AG04449 (cell line): Measurements from ENCODE around the gene CHKA.

Source experiments
- CTCF ChIA-PET: fragments of 350-600 bp; formaldehyde crosslinking; extraction: SDS; loops from one replicate; lab custom pipeline; 2021; ENCODE audit warnings: antibody characterized with exemption; lab: Yijun Ruan, JAX
- POLR2A ChIA-PET: fragments of 400-600, 350-600 bp; formaldehyde crosslinking; extraction: SDS; loops from one replicate; lab custom pipeline; 2020; ENCODE audit warnings: antibody characterized with exemption, inconsistent platforms; lab: Yijun Ruan, JAX
- DNase-seq: peaks from one replicate; pipeline ENCODE4 v3.0.0-alpha.2; 2010; ENCODE audit warnings: low read depth, low spot score
- H3K4me3 ChIP-seq: 2 replicates; pipeline ENCODE4 v1.5.1; 2011; ENCODE audit warnings: low read depth, mild to moderate bottlenecking, control low read depth, low read length
- TF ChIP-seq, protein P1 (sequence below): IDR thresholded peaks from one replicate; pipeline ENCODE4 v1.5.1; 2011; ENCODE audit warnings: mild to moderate bottlenecking, moderate library complexity, low read length, control low read depth, inconsistent platforms; ENCODE audit not compliant: insufficient read depth; ENCODE audit errors: missing control alignments

Gene CHKA

DNA sequence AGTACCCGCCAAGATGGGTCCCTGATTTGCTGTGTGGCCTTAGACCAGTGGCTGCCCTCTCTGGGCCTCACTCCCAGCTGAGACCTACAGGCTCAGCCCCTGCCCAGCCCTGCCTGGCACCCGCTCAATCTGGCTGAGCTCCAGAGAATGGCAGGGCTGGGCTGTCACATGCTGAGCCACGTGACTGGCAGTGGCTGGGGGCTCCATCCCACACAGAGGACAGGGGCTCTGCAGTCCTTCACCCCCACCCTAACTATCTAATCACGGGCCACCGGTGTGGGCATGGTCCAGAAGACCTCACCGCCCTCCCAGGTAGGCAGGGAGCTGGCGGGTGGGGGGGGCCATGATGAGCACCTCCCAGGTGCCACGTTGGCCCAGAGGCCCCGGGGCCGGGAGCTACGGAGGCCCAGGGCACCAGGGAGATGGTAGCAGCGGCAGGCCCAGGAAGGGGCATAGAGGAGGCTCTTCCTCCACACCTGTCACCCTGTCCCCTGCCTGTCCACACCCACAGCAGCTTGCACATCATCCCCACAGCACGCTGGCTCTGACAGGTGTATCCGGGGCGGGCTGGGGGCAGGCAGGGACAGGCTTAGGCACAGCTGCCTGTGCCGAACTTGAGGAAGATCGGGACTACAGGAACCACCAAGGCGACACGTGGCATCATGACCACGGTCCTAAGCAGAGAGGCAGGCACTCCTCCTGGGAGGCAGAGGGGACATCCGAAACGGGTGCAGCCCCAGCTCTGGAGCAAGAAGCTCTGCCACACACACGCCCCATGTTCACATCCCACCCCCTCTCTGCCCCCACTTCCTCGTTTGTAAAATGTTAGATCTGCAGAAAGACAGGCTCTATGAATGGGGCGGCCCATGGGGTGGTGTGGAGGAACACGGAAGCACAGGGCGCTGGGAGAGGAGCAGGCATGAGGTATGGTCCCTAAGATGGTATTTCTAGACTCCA, 112.5 kb downstream of the CHKA start:
- DNase-seq, result no peak
- ChIA-PET CTCF (interaction anchor here (0.6 to 4.1 kb wide), 11 partner anchors 13 to 202 kb away, joined by 3 to 42 read pairs (median 3); partner anchors contain the start of gene NDUFS8), POLR2A (no interaction called here)
- TF ChIP-seq, protein P1, sequence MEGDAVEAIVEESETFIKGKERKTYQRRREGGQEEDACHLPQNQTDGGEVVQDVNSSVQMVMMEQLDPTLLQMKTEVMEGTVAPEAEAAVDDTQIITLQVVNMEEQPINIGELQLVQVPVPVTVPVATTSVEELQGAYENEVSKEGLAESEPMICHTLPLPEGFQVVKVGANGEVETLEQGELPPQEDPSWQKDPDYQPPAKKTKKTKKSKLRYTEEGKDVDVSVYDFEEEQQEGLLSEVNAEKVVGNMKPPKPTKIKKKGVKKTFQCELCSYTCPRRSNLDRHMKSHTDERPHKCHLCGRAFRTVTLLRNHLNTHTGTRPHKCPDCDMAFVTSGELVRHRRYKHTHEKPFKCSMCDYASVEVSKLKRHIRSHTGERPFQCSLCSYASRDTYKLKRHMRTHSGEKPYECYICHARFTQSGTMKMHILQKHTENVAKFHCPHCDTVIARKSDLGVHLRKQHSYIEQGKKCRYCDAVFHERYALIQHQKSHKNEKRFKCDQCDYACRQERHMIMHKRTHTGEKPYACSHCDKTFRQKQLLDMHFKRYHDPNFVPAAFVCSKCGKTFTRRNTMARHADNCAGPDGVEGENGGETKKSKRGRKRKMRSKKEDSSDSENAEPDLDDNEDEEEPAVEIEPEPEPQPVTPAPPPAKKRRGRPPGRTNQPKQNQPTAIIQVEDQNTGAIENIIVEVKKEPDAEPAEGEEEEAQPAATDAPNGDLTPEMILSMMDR, result no peak
- H3K4me3 ChIP-seq, result no peak overlapping the region

- TF ChIP-seq, protein P1, result no peak
- ChIA-PET POLR2A (no interaction called here), CTCF (interaction anchor here (1.0 to 4.1 kb wide), 4 partner anchors 14 to 203 kb away, joined by 4 to 42 read pairs (median 12); no protein-coding TSS in a partner anchor)
- DNase-seq, result no peak
- no peak overlapping the region for H3K4me3 ChIP-seq
Observed at GRCh38 chr11:68007498-68008380, 113.4 kb downstream of the CHKA start.

DNA sequence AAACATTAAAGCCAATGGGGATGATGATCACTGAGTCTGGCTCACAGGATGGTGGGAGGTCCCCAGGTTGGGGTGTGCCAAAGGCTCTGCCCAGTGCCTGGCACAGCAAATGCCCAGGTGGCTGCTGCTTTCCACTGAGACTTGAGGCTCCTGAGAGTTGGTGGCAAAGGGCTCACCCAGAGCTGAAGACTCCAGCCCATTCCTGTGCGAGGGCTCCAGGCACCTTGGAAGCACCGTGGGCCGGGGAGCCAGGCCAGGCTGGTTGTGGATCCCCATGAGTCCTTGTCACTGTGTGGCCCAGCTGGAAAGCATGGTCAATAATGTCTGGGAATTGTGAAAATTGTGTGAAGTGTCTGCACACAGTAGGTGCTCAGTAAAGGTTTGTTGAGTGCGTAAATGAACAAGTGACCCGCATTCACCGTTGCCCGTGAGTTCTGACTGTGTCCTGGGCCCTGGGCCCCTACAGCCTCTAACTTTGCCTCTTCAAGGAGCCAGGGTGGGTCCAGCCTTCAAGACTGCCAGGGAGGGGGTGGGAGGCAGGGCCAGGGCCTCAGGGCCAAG, 114.5 kb downstream of the CHKA start:
- TF ChIP-seq, protein P1, result no peak
- no peak overlapping the region for H3K4me3 ChIP-seq
- no peak for DNase-seq
- CTCF ChIA-PET, result interaction anchor here (1.0 to 4.1 kb wide), 2 partner anchors 16 to 200 kb away, joined by 4 to 21 read pairs; no protein-coding TSS in a partner anchor
- POLR2A ChIA-PET, result no interaction called here

DNA sequence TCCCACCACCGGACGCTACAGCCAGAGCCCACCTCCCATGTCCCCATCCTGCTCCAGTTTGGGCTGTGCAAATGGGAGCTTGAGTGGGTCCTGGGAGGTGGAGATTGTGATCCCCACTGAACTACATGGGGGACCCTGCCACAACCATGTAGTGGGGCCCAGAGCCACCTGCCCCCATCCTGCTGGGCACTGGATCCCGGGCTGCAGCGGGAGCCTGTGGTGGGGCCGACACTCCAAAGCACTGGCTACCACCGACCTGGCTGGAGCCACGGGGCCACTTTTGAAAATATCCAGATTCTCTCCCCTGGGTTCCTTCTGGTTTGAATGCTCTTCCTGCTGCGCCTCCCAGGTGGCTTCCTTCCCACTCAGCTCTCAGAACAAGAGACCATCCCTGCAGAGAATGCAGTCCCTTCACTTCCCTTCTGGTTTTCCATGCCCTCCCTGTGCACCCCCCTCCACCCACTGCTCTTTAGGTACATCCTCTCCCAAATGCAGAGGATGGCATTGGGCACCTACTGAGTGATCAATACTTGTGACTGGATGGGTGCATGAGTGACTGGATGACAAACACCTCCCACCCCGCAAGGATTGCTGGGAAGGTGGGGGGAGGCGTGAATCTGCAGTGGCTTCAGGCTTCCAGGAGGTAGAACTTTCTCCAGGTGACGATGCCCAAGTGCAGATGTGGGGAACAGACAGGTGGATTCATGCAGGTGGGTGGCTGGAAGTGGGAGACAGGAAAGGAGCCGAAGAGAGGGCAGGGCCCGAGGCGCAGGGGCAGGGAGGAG, 116.4 kb downstream of the CHKA start:
- H3K4me3 ChIP-seq, result peak overlapping the region; percentile 69
- ChIA-PET CTCF (interaction anchor here (1.0 to 1.4 kb wide), 2 partner anchors 204 to 205 kb away, joined by 3 to 5 read pairs; no protein-coding TSS in a partner anchor), POLR2A (no interaction called here)
- TF ChIP-seq, protein P1, result no peak
- no peak for DNase-seq

- H3K4me3 ChIP-seq, result peak within 1 kb of the TSS; percentile 69
- CTCF ChIA-PET, result interaction anchor here (1.0 to 2.6 kb wide), 3 partner anchors 10 to 205 kb away, joined by 3 to 11 read pairs (median 4); no protein-coding TSS in a partner anchor
- DNase-seq, result no peak
- TF ChIP-seq, protein P1, result no peak
- POLR2A ChIA-PET, result no interaction called here
Observed at GRCh38 chr11:68003846-68004550, 117.2 kb downstream of the CHKA start, which contains the start of gene UNC93B1. Gene UNC93B1 (minus strand): TSS chr11:68004097. CDS start chr11:68004043, 54 bp downstream.
